Activated T-helper 17 cell treated with anti-CD3 and anti-CD28 coated beads, Interleukin-2, amount 50 U/mL, for 72 hours (primary cell): ENCODE data around the gene AMZ1. TPM values are rescaled to one million over a fixed set of nuclear protein-coding genes. Genes with fewer than 3 reads are reported as not detected.
"Not testable (repeated sequence)": the region's sequence is repeated elsewhere in the genome, so short reads cannot be mapped to it uniquely, and the experiment has no call there.

Experiments
- ATAC-seq: fragments of 150-1000 bp; cut with Tn5 transposase; replicated peaks from 2 replicates; pipeline ENCODE4 v1.10.0; 2021; ENCODE audit warnings: mild to moderate bottlenecking, moderate library complexity
- H3K27ac Mint-ChIP-seq: one replicate; pipeline ENCODE4 v1.8.0; 2022; ENCODE audit warnings: mixed read lengths
- H3K27me3 Mint-ChIP-seq: one replicate; pipeline ENCODE4 v1.8.0; 2022; ENCODE audit warnings: mixed read lengths
- H3K36me3 Mint-ChIP-seq: one replicate; pipeline ENCODE4 v1.8.0; 2022; ENCODE audit warnings: low read depth, mild to moderate bottlenecking, mixed read lengths
- H3K4me1 Mint-ChIP-seq: one replicate; pipeline ENCODE4 v1.8.0; 2022; ENCODE audit warnings: mixed read lengths
- H3K4me3 Mint-ChIP-seq: one replicate; pipeline ENCODE4 v1.8.0; 2022; ENCODE audit warnings: mild to moderate bottlenecking, mixed read lengths
- H3K9me3 Mint-ChIP-seq: one replicate; pipeline ENCODE4 v1.8.0; 2022; ENCODE audit warnings: mixed read lengths
- total RNA-seq, 2 donors: library from RNA; stranded (reverse); gene quantifications; one replicate each; pipeline ENCODE4 v1.2.3, GENCODE V29; 2022

AMZ1 gene
- total RNA-seq, 2 donors from 2014 or later, result 0.69 TPM; not detected in 1

DNA sequence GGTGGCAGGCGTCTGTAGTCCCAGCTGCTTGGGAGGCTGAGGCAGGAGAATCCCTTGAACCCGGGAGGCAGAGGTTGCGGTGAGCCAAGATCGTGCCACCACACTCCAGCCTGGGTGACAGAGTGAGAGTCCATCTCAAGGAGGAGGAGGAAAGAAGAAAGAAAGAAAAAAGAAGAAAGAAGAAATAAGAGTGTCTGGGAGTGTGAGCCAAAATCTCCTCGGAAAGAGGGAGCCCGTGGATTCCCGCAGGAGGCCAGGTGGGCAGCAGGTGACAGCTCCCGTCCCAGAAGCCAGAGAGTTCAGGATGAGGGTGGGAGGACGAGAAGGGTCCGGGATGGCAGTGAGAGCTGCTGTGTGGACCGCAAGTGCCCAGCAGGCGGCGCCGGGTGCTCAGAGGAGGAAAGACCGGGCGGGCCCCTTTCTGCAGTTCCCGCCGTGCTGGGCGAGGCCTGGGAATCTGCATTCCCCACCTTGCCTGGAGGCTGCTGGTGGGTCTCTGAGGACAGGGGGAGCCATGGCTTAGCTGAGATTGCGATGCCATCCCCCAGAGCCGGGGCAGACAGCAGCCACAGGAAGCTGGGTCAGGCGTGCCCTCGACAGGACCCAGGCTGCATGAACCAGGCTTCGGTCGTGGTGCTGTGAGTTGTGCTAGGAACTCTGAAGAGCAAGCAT is 17.1 kb upstream of the AMZ1 start:
- Mint-ChIP-seq H3K27me3 (peaks cover 15% of the 10 kb centered on the region), H3K27ac (peak overlapping the region; percentile 45), H3K9me3 (no peaks in the 10 kb centered on the region), H3K4me3 (peak overlapping the region; percentile 21), H3K36me3 (no peaks in the 10 kb centered on the region), H3K4me1 (no peaks in the 10 kb centered on the region)
- peak; percentile 93 for ATAC-seq

GRCh38 chr7:2673214-2673613 is 14.8 kb upstream of the AMZ1 start:
- H3K36me3 Mint-ChIP-seq, H3K4me3 Mint-ChIP-seq, H3K27me3 Mint-ChIP-seq, H3K27ac Mint-ChIP-seq, H3K9me3 Mint-ChIP-seq, H3K4me1 Mint-ChIP-seq, ATAC-seq: not testable (repeated sequence)

- ATAC-seq, result no peak
- H3K4me1 Mint-ChIP-seq, result no peaks in the 10 kb centered on the region
- no peaks in the 10 kb centered on the region for H3K9me3 Mint-ChIP-seq
- no peak overlapping the region for H3K27ac Mint-ChIP-seq
- H3K36me3 Mint-ChIP-seq, result no peaks in the 10 kb centered on the region
- H3K4me3 Mint-ChIP-seq, result no peak overlapping the region
- H3K27me3 Mint-ChIP-seq, result peaks cover 5% of the 10 kb centered on the region
Observed at GRCh38 chr7:2673934-2674333, 14.1 kb upstream of the AMZ1 start.

GRCh38 chr7:2675256-2675764 is 12.7 kb upstream of the AMZ1 start:
- H3K36me3 Mint-ChIP-seq, result no peaks in the 10 kb centered on the region
- no peak overlapping the region for H3K4me3 Mint-ChIP-seq
- no peak for ATAC-seq

GRCh38 chr7:2676576-2676975 is 11.4 kb upstream of the AMZ1 start:
- H3K36me3 Mint-ChIP-seq, H3K9me3 Mint-ChIP-seq, H3K27ac Mint-ChIP-seq, H3K4me3 Mint-ChIP-seq, H3K4me1 Mint-ChIP-seq, H3K27me3 Mint-ChIP-seq, ATAC-seq: not testable (repeated sequence)

More at GRCh38 chr7:2675256-2675764, 12.7 kb upstream of the AMZ1 start:
- Mint-ChIP-seq H3K27me3 (no peaks in the 10 kb centered on the region), H3K4me1 (no peaks in the 10 kb centered on the region), H3K9me3 (no peaks in the 10 kb centered on the region), H3K27ac (no peak overlapping the region)

- not testable (repeated sequence) for H3K4me3 Mint-ChIP-seq, H3K27me3 Mint-ChIP-seq, ATAC-seq, H3K9me3 Mint-ChIP-seq, H3K36me3 Mint-ChIP-seq, H3K27ac Mint-ChIP-seq, H3K4me1 Mint-ChIP-seq
Observed at GRCh38 chr7:2678454-2678853, 9.5 kb upstream of the AMZ1 start.

- not testable (repeated sequence) for ATAC-seq, H3K4me1 Mint-ChIP-seq, H3K4me3 Mint-ChIP-seq, H3K36me3 Mint-ChIP-seq, H3K27me3 Mint-ChIP-seq, H3K9me3 Mint-ChIP-seq
- peak overlapping the region; percentile 25 for H3K27ac Mint-ChIP-seq
Observed at GRCh38 chr7:2679135-2680127, 8.6 kb upstream of the AMZ1 start.

GRCh38 chr7:2680256-2680655 is 7.7 kb upstream of the AMZ1 start:
- Mint-ChIP-seq H3K27ac (no peak overlapping the region), H3K4me3 (no peak overlapping the region), H3K36me3 (no peaks in the 10 kb centered on the region), H3K4me1 (no peaks in the 10 kb centered on the region), H3K9me3 (no peaks in the 10 kb centered on the region), H3K27me3 (peaks cover 9% of the 10 kb centered on the region)
- ATAC-seq, result no peak

DNA sequence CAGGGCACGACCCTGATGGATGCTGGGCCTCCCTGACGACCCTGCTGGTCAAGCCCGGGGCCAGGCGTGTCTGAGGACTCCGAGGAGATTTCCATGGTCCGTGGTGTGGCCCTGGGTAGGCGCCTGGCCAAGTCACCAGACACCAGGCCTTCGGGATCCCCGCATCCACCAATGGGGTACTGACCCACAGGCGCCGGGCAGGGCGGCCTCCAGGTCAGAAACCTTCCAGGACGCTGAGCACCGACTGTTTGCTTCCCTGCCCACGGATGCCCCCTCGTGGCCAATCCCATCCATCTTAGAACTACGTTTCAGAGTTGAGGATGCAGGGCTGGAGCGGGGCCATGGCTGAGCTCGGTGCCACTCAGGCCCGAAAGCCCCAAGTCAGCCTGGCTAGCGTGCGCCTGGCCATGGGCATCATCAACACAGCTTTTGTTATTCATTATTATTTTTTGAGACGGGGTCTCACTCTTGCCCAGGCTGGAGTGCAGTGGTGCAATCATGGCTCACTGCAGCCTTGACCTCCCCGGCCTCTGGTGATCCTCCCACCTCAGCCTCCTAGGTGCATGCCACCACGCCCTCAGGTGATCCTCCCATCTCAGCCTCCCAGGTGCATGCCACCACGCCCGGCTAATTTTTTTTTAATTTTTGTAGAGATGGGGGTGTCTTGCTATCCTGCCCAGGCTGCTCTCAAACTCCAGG is 7.1 kb upstream of the AMZ1 start:
- Mint-ChIP-seq H3K36me3 (no peaks in the 10 kb centered on the region), H3K27ac (no peak overlapping the region), H3K27me3 (peaks cover 12% of the 10 kb centered on the region), H3K4me1 (no peaks in the 10 kb centered on the region), H3K9me3 (no peaks in the 10 kb centered on the region), H3K4me3 (no peak overlapping the region)
- ATAC-seq, result peak; percentile 74

GRCh38 chr7:2681929-2682799 is 5.8 kb upstream of the AMZ1 start:
- Mint-ChIP-seq H3K4me3 (no peak overlapping the region), H3K4me1 (no peaks in the 10 kb centered on the region), H3K9me3 (no peaks in the 10 kb centered on the region), H3K36me3 (no peaks in the 10 kb centered on the region), H3K27me3 (peaks cover 16% of the 10 kb centered on the region), H3K27ac (no peak overlapping the region)
- no peak for ATAC-seq

DNA sequence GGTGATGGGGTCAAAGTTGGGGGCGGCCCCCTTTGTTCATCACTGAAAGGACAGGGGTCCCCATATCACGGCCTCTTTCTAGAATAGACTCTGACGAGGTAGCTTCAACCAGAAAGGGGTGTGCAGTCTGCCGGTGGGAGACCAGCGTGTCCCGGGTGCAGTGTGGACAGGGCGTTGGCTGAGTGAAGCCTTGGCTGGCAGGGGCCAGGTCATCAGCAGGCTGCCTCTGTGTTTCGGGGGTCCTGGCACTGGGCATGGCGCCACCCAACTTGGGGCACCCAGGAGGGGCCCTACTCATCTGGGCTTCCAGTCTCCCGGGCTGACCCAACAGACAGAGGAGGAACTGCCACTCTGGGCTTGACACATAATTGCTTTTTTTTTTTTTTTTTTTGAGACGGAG is 3.5 kb upstream of the AMZ1 start:
- Mint-ChIP-seq H3K4me1 (no peaks in the 10 kb centered on the region), H3K27me3 (peaks cover 23% of the 10 kb centered on the region), H3K4me3 (no peak overlapping the region), H3K27ac (no peak overlapping the region), H3K36me3 (no peaks in the 10 kb centered on the region), H3K9me3 (no peaks in the 10 kb centered on the region)
- ATAC-seq, result no peak

- no peak overlapping the region for H3K27ac Mint-ChIP-seq
- H3K4me1 Mint-ChIP-seq, result no peaks in the 10 kb centered on the region
- no peaks in the 10 kb centered on the region for H3K9me3 Mint-ChIP-seq
- ATAC-seq, result no peak
- no peak overlapping the region for H3K4me3 Mint-ChIP-seq
- H3K36me3 Mint-ChIP-seq, result no peaks in the 10 kb centered on the region
- peaks cover 31% of the 10 kb centered on the region for H3K27me3 Mint-ChIP-seq
Observed at GRCh38 chr7:2686101-2686500, 1.9 kb upstream of the AMZ1 start.

GRCh38 chr7:2687338-2687869 is 598 bp upstream of the AMZ1 start:
- Mint-ChIP-seq H3K4me1 (no peaks in the 10 kb centered on the region), H3K27me3 (peaks cover 29% of the 10 kb centered on the region), H3K27ac (no peak overlapping the region), H3K36me3 (no peaks in the 10 kb centered on the region), H3K9me3 (no peaks in the 10 kb centered on the region), H3K4me3 (no peak overlapping the region)
- no peak for ATAC-seq
